Jurkat, Clone E6-1 (cell line): Measurements from ENCODE around the gene POU6F1. TPM values are rescaled to one million over a fixed set of nuclear protein-coding genes. Genes with fewer than 3 reads are reported as not detected.
"Not testable (repeated sequence)": the region's sequence is repeated elsewhere in the genome, so short reads cannot be mapped to it uniquely, and the experiment has no call there.

ENCODE experiments used
- DNase-seq: peaks from one replicate; pipeline ENCODE4 v3.0.0-alpha.2; 2011; ENCODE audit warnings: low read depth, low spot score
- H3K4me3 ChIP-seq: 2 replicates; pipeline ENCODE4 v1.5.1; 2011; ENCODE audit warnings: mild to moderate bottlenecking, low read length, control low read depth, moderate library complexity
- polyA plus RNA-seq: library from polyadenylated mRNA; unstranded; fragments of >200 nt; gene quantifications from one replicate; pipeline ENCODE4 v1.2.1, GENCODE V29; 2012; ENCODE audit warnings: missing spikeins; ENCODE audit not compliant: insufficient read length, insufficient read depth

POU6F1 gene
- 8.1 TPM for polyA plus RNA-seq

- peak; percentile 72 for DNase-seq
- peak within 1 kb of the TSS; percentile 63 for H3K4me3 ChIP-seq
These were observed at the start of gene POU6F1 for GRCh38 chr12:51217968-51218606. POU6F1 (minus strand) TSS chr12:51218062; CDS start chr12:51206836, 11,226 bp downstream.

GRCh38 chr12:51265024-51265423, 47.2 kb upstream of the POU6F1 start:
- no peak for DNase-seq
- H3K4me3 ChIP-seq: no peak overlapping the region

- no peak overlapping the region for H3K4me3 ChIP-seq
- no peak for DNase-seq
These were observed 46.4 kb upstream of the POU6F1 start for GRCh38 chr12:51264297-51264696.

GRCh38 chr12:51263341-51263740, 45.5 kb upstream of the POU6F1 start:
- no peak overlapping the region for H3K4me3 ChIP-seq
- DNase-seq: no peak

- no peak overlapping the region for H3K4me3 ChIP-seq
- peak; percentile 70 for DNase-seq
These were observed 44.9 kb upstream of the POU6F1 start for GRCh38 chr12:51262758-51263177.

- H3K4me3 ChIP-seq: not testable (repeated sequence)
These were observed 41.7 kb upstream of the POU6F1 start for GRCh38 chr12:51259600-51259999.

GRCh38 chr12:51254536-51254935, 36.7 kb upstream of the POU6F1 start:
- DNase-seq: no peak
- H3K4me3 ChIP-seq: no peak overlapping the region

More at GRCh38 chr12:51259600-51259999, 41.7 kb upstream of the POU6F1 start:
- DNase-seq: not testable (repeated sequence)

GRCh38 chr12:51253276-51253675, 35.4 kb upstream of the POU6F1 start:
- DNase-seq: no peak

GRCh38 chr12:51247523-51248206, 29.8 kb upstream of the POU6F1 start:
- DNase-seq: no peak
- H3K4me3 ChIP-seq: no peak overlapping the region

More at GRCh38 chr12:51253276-51253675, 35.4 kb upstream of the POU6F1 start:
- no peak overlapping the region for H3K4me3 ChIP-seq

- peak overlapping the region; percentile 29 for H3K4me3 ChIP-seq
- peak; percentile 88 for DNase-seq
These were observed 28.5 kb upstream of the POU6F1 start for GRCh38 chr12:51246254-51246853.

- DNase-seq: no peak
- H3K4me3 ChIP-seq: peak overlapping the region; percentile 29
These were observed 27.8 kb upstream of the POU6F1 start for GRCh38 chr12:51245476-51246253.

- no peak for DNase-seq
- no peak overlapping the region for H3K4me3 ChIP-seq
These were observed 26.4 kb upstream of the POU6F1 start for GRCh38 chr12:51244269-51244668.

GRCh38 chr12:51242876-51243275, 25.0 kb upstream of the POU6F1 start:
- H3K4me3 ChIP-seq: no peak overlapping the region
- no peak for DNase-seq

GRCh38 chr12:51242120-51242519, 24.3 kb upstream of the POU6F1 start:
- H3K4me3 ChIP-seq: no peak overlapping the region
- no peak for DNase-seq

GRCh38 chr12:51240971-51241370, 23.1 kb upstream of the POU6F1 start:
- no peak for DNase-seq
- H3K4me3 ChIP-seq: no peak overlapping the region

GRCh38 chr12:51238510-51239334, 20.9 kb upstream of the POU6F1 start, which contains the start of gene DAZAP2:
DAZAP2 (plus strand) TSS chr12:51238826; CDS start chr12:51238908, 82 bp downstream.
- DNase-seq: peak; percentile 94
- peak within 1 kb of the TSS; percentile 98 for H3K4me3 ChIP-seq

- H3K4me3 ChIP-seq: peak overlapping the region; percentile 98
These were observed 20.2 kb upstream of the POU6F1 start for GRCh38 chr12:51238037-51238509.

GRCh38 chr12:51234530-51234929, 16.7 kb upstream of the POU6F1 start:
- no peak overlapping the region for H3K4me3 ChIP-seq
- DNase-seq: no peak

More at GRCh38 chr12:51238037-51238509, 20.2 kb upstream of the POU6F1 start:
- DNase-seq: peak; percentile 45
